Neuronal stem cell (in vitro differentiated cells): Measurements from ENCODE around the gene IP6K2.
A peak's percentile ranks its signal among the peaks of the same experiment; 100 is the strongest.

ENCODE experiments used
- DNase-seq: peaks from one replicate; pipeline ENCODE4 v3.0.0-alpha.2; 2013; ENCODE audit warnings: low spot score
- H2AFZ ChIP-seq: one replicate; pipeline ENCODE4 v1.6.1; 2013; ENCODE audit warnings: mild to moderate bottlenecking, low read length, inconsistent platforms
- H2AK5ac ChIP-seq: 2 replicates; pipeline ENCODE4 v1.6.1; 2013; ENCODE audit warnings: low read depth, mild to moderate bottlenecking, inconsistent platforms, low read length, moderate library complexity, mixed read lengths
- H2BK120ac ChIP-seq: 2 replicates; pipeline ENCODE4 v1.6.1; 2013; ENCODE audit warnings: low read depth, mild to moderate bottlenecking, inconsistent platforms, low read length, moderate library complexity, mixed read lengths
- H2BK12ac ChIP-seq: one replicate; pipeline ENCODE4 v1.6.1; 2013; ENCODE audit warnings: low read length, inconsistent platforms
- H2BK15ac ChIP-seq: 2 replicates; pipeline ENCODE4 v1.6.1; 2013; ENCODE audit warnings: mild to moderate bottlenecking, low read length, inconsistent platforms, mixed read lengths
- H2BK5ac ChIP-seq: one replicate; pipeline ENCODE4 v1.6.1; 2013; ENCODE audit warnings: inconsistent platforms, mild to moderate bottlenecking, low read length, moderate library complexity
- H3K14ac ChIP-seq: one replicate; pipeline ENCODE4 v1.6.1; 2013; ENCODE audit warnings: low read length, inconsistent platforms
- H3K18ac ChIP-seq: 2 replicates; pipeline ENCODE4 v1.6.1; 2013; ENCODE audit warnings: low read length, inconsistent platforms
- H3K23ac ChIP-seq: 2 replicates; pipeline ENCODE4 v1.6.1; 2013; ENCODE audit warnings: low read depth, mild to moderate bottlenecking, mixed read lengths, low read length, inconsistent platforms; ENCODE audit not compliant: poor library complexity
- H3K27ac ChIP-seq: replicated peaks from 3 replicates; pipeline ENCODE4 v1.5.1; 2013; ENCODE audit warnings: low read length, inconsistent platforms
- H3K27me3 ChIP-seq, 3 experiments: 2 replicates each; pipeline ENCODE4 v1.6.1; 2013; ENCODE audit warnings: low read length in 3 of 3, mild to moderate bottlenecking in 2 of 3, inconsistent platforms in 1 of 3, low read depth in 1 of 3, mixed read lengths in 1 of 3, moderate library complexity in 1 of 3; ENCODE audit not compliant: control insufficient read depth in 3 of 3, insufficient read depth in 3 of 3
- H3K36me3 ChIP-seq, 2 donors: replicated peaks in 1 of 2; 2 replicates each; pipeline ENCODE4 v1.6.1; 2013; ENCODE audit warnings: low read length in 2 of 2; ENCODE audit not compliant: control insufficient read depth in 2 of 2, insufficient read depth in 2 of 2
- H3K4ac ChIP-seq: 2 replicates; pipeline ENCODE4 v1.6.1; 2013; ENCODE audit warnings: inconsistent platforms, mild to moderate bottlenecking, low read length, moderate library complexity
- H3K4me1 ChIP-seq, 2 donors: 1 replicate in 1 of 2; 2 replicates in 1 of 2; pipeline ENCODE4 v1.6.1; 2013; ENCODE audit warnings: low read length in 2 of 2, low read depth in 1 of 2; ENCODE audit not compliant: control insufficient read depth in 2 of 2, insufficient read depth in 1 of 2
- H3K4me2 ChIP-seq: one replicate; pipeline ENCODE4 v1.6.1; 2013; ENCODE audit warnings: mild to moderate bottlenecking, low read length, inconsistent platforms; ENCODE audit not compliant: insufficient read depth, poor library complexity, severe bottlenecking
- H3K4me3 ChIP-seq, 2 donors: 2 replicates each; pipeline ENCODE4 v1.5.1; 2013; ENCODE audit warnings: low read length in 2 of 2, mild to moderate bottlenecking in 2 of 2, inconsistent platforms in 1 of 2, moderate library complexity in 1 of 2
- H3K79me1 ChIP-seq: one replicate; pipeline ENCODE4 v1.6.1; 2013; ENCODE audit warnings: low read depth, mild to moderate bottlenecking, inconsistent platforms, low read length, moderate library complexity
- H3K9ac ChIP-seq: one replicate; pipeline ENCODE4 v1.6.1; 2013; ENCODE audit warnings: mild to moderate bottlenecking, low read depth, low read length, inconsistent platforms; ENCODE audit not compliant: poor library complexity
- H3K9me3 ChIP-seq, 2 donors: replicated peaks in 1 of 2; 2 replicates each; pipeline versions ENCODE3 to v1.6.1; 2013; ENCODE audit warnings: low read length in 2 of 2, mild to moderate bottlenecking in 2 of 2, inconsistent platforms in 1 of 2, low read depth in 1 of 2, mixed read lengths in 1 of 2, moderate library complexity in 1 of 2; ENCODE audit not compliant: control insufficient read depth in 2 of 2, insufficient read depth in 1 of 2
- H4K8ac ChIP-seq: one replicate; pipeline ENCODE4 v1.6.1; 2013; ENCODE audit warnings: low read depth, mild to moderate bottlenecking, inconsistent platforms, low read length, moderate library complexity
- H4K91ac ChIP-seq: one replicate; pipeline ENCODE4 v1.6.1; 2013; ENCODE audit warnings: low read length, low read depth, mild to moderate bottlenecking, inconsistent platforms; ENCODE audit not compliant: poor library complexity
- WGBS, 2 donors: extraction: QIAGEN DNeasy Blood & Tissue Kit; methylation state at CpG; one replicate each; pipeline ENCODE4 v1.1.7; 2013; ENCODE audit warnings: missing lambda C conversion rate in 2 of 2, mixed read lengths in 1 of 2; ENCODE audit not compliant: insufficient read length in 2 of 2, insufficient replicate concordance in 1 of 2; ENCODE audit errors: extremely low coverage in 2 of 2; 5-methylcytosine and 5-hydroxymethylcytosine counted together

IP6K2 gene

DNA sequence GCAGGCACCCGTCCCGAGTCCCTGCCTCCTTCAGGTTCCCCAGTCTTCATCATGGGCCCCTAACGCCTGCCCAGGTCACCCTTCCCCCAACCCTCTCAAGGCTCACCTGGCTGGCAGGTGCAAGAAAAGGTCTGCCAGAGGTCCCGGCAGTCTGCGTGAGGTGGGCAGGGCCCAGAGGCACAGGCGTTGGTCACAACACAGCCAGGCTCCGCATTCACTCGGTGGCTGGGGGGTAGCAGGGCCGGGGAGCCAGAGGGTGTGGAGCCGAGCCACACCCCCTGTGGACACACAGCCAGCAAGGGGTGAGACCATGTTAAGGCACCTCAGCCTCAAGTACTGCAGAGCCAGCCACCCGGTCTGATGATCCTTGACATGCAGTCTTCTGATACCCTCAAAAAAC lies 65.2 kb downstream of the IP6K2 start:
- Histone ChIP-seq H3K4ac (no peak overlapping the region), H2BK120ac (no peak overlapping the region), H3K18ac (no peak overlapping the region), H2AFZ (no peak overlapping the region), H3K9ac (no peak overlapping the region), H4K8ac (no peak overlapping the region), H3K4me1 (peaks cover 0 to 8% of the 10 kb centered on the region in 2 donors), H2AK5ac (no peak overlapping the region), H2BK12ac (no peak overlapping the region), H4K91ac (no peak overlapping the region), H3K4me2 (no peak overlapping the region), H3K9me3 (no peaks in the 10 kb centered on the region), H2BK15ac (no peak overlapping the region), H2BK5ac (no peak overlapping the region), H3K36me3 (peaks cover 27 to 82% of the 10 kb centered on the region in 2 donors), H3K23ac (no peak overlapping the region), H3K79me1 (peaks cover 5% of the 10 kb centered on the region), H3K4me3 (no peak overlapping the region), H3K27ac (no peak overlapping the region), H3K14ac (no peak overlapping the region), H3K27me3 (no peaks in the 10 kb centered on the region)
- WGBS, 2 donors: no CpG with 5 or more reads among the region's 11 CpGs
- DNase-seq: no peak

DNA sequence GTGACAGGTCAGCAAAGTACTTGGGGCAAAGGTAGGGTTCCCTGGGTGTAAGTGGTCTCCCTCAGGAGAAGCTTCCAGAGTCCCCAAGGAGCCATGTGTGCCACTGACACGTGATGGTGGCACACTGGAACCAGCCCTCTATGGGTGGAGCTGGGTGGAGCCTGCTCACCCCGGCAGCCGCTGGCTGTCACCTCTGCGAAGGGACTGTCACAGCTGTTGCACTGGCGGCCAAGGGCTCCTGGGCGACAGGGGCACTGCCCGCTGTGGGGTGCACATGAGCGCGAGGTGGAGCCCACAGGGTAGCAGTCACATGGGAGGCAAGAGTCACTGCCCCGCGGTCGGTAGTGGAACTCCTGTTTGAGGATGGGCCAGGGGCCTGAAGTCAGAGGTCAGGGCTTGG lies 66.3 kb downstream of the IP6K2 start:
- H2BK5ac ChIP-seq: peak overlapping the region; percentile 82
- no peaks in the 10 kb centered on the region for H3K9me3 ChIP-seq
- no peak overlapping the region for H2BK12ac ChIP-seq
- H3K9ac ChIP-seq: no peak overlapping the region
- no peaks in the 10 kb centered on the region for H3K27me3 ChIP-seq
- H3K4ac ChIP-seq: no peak overlapping the region
- H3K4me1 ChIP-seq: peaks cover 0 to 4% of the 10 kb centered on the region in 2 donors
- H2BK15ac ChIP-seq: no peak overlapping the region
- DNase-seq: no peak
- H3K4me2 ChIP-seq: no peak overlapping the region
- H3K36me3 ChIP-seq: peaks cover 35 to 89% of the 10 kb centered on the region in 2 donors
- peak overlapping the region; percentile 32 for H3K14ac ChIP-seq
- no peak overlapping the region for H2AFZ ChIP-seq
- H4K8ac ChIP-seq: no peak overlapping the region
- H3K23ac ChIP-seq: peak overlapping the region; percentile 77
- no CpG with 5 or more reads among the region's 12 CpGs for WGBS, 2 donors
- no peak overlapping the region for H2BK120ac ChIP-seq
- no peak overlapping the region for H4K91ac ChIP-seq
- H3K79me1 ChIP-seq: peaks cover 6% of the 10 kb centered on the region
- peak overlapping the region; percentile 16 for H3K18ac ChIP-seq
- H3K4me3 ChIP-seq: no peak overlapping the region
- H3K27ac ChIP-seq: no peak overlapping the region
- H2AK5ac ChIP-seq: no peak overlapping the region

GRCh38 chr3:48648188-48648850 lies 68.7 kb downstream of the IP6K2 start:
- Histone ChIP-seq H4K91ac (no peak overlapping the region), H3K4me1 (no peaks in the 10 kb centered on the region), H2BK5ac (no peak overlapping the region), H3K14ac (no peak overlapping the region), H2AFZ (no peak overlapping the region), H3K9me3 (no peaks in the 10 kb centered on the region), H3K4me2 (no peak overlapping the region), H3K36me3 (peaks cover 43 to 90% of the 10 kb centered on the region in 2 donors), H2BK12ac (no peak overlapping the region), H3K27ac (no peak overlapping the region), H3K23ac (no peak overlapping the region), H3K79me1 (peaks cover 3% of the 10 kb centered on the region), H2BK120ac (no peak overlapping the region), H3K18ac (no peak overlapping the region), H3K4me3 (no peak overlapping the region), H3K4ac (no peak overlapping the region), H3K9ac (no peak overlapping the region), H4K8ac (no peak overlapping the region), H2BK15ac (no peak overlapping the region), H2AK5ac (no peak overlapping the region), H3K27me3 (no peaks in the 10 kb centered on the region)
- DNase-seq: no peak
- no CpG with 5 or more reads among the region's 15 CpGs for WGBS, 2 donors

DNA sequence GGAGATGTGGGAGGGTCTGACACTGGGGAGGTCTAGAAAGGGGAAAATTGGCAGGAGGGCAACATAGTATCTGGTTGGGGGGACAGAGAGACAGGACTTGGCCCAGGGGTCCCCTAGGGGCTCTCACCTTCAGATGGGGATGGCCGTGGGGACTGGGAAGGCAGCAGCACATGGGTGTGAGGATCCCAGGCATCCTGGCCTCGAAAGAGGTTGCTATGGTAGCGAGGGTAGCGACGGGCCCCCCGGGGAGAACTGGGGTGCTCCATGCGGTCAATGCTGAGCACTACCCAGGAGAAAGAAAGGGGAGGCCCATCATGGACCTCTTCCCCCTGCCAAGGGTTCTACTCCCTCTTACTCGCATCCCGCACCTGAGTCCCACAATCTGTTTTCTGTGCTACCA lies 69.3 kb downstream of the IP6K2 start:
- no CpG with 5 or more reads among the region's 9 CpGs for WGBS, 2 donors
- no peak for DNase-seq

More for the DNA sequence above, 69.3 kb downstream of the IP6K2 start:
- H3K27ac ChIP-seq: no peak overlapping the region
- H4K91ac ChIP-seq: no peak overlapping the region
- H3K23ac ChIP-seq: peak overlapping the region; percentile 20
- H2BK15ac ChIP-seq: no peak overlapping the region
- no peak overlapping the region for H2BK5ac ChIP-seq
- H3K79me1 ChIP-seq: peaks cover 3% of the 10 kb centered on the region
- H2BK12ac ChIP-seq: no peak overlapping the region
- H3K14ac ChIP-seq: no peak overlapping the region
- no peak overlapping the region for H3K4me2 ChIP-seq
- no peaks in the 10 kb centered on the region for H3K4me1 ChIP-seq
- H2AK5ac ChIP-seq: no peak overlapping the region
- H3K9me3 ChIP-seq: peaks cover 0 to 2% of the 10 kb centered on the region in 2 donors
- H3K4me3 ChIP-seq: no peak overlapping the region
- H4K8ac ChIP-seq: no peak overlapping the region
- H2BK120ac ChIP-seq: no peak overlapping the region
- peaks cover 40 to 90% of the 10 kb centered on the region in 2 donors for H3K36me3 ChIP-seq
- no peak overlapping the region for H3K9ac ChIP-seq
- H3K18ac ChIP-seq: no peak overlapping the region
- no peak overlapping the region for H3K4ac ChIP-seq
- H2AFZ ChIP-seq: no peak overlapping the region
- H3K27me3 ChIP-seq: no peaks in the 10 kb centered on the region
